KOPT-K1 (cell line): ENCODE data around the gene FGFBP1.

ENCODE experiments used
- H3K27ac ChIP-seq: fragments of 200-600 bp; sonication (generic); 2 replicates; pipeline ENCODE4 v1.5.1; 2016; ENCODE audit warnings: antibody characterized with exemption, mild to moderate bottlenecking, low read depth, low read length; ENCODE audit not compliant: poor library complexity, severe bottlenecking
- H3K36me3 ChIP-seq: fragments of 200-600 bp; sonication (generic); 2 replicates; pipeline ENCODE4 v1.5.1; 2017; ENCODE audit warnings: antibody characterized with exemption, mild to moderate bottlenecking, low read length, moderate library complexity; ENCODE audit not compliant: insufficient read depth
- H3K9me3 ChIP-seq: fragments of 200-600 bp; sonication (generic); 2 replicates; pipeline ENCODE4 v1.5.1; 2017; ENCODE audit warnings: antibody characterized with exemption, low read length, mild to moderate bottlenecking; ENCODE audit not compliant: insufficient read depth, poor library complexity, severe bottlenecking

FGFBP1 gene

GRCh38 chr4:15938640-15939039 is at the start of gene FGFBP1:
Gene FGFBP1, minus strand, starts transcription at chr4:15938740. Its CDS starts 2,108 bp downstream, at chr4:15936632.
- Histone ChIP-seq H3K36me3 (no peaks in the 10 kb centered on the region), H3K27ac (no peak within 1 kb of the TSS), H3K9me3 (no peaks in the 10 kb centered on the region)

- no peaks in the 10 kb centered on the region for H3K36me3 ChIP-seq
- H3K9me3 ChIP-seq, result no peaks in the 10 kb centered on the region
- H3K27ac ChIP-seq, result no peak overlapping the region
These were observed 49.7 kb upstream of the FGFBP1 start for GRCh38 chr4:15988222-15988621.

DNA sequence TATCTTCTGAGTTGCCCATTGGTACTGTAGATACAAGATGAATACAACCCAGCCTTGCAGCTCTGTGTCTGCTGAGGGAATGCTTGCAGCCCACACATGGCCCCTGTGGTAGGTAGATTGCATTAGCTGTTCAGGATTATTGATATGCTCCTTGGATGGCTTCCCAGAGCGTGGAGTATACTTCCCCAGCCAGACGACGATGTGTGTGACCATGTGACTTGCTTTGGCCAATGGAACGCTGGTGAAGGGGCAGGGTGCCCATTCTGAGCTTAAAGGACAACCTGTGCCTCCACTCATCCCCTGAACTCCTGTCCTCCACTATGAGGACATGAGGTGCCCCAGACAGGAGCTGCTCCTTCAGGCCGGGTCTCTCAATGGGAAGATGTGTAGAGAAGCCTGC is 48.4 kb upstream of the FGFBP1 start:
- H3K9me3 ChIP-seq, result no peaks in the 10 kb centered on the region
- H3K36me3 ChIP-seq, result no peaks in the 10 kb centered on the region
- H3K27ac ChIP-seq, result no peak overlapping the region

GRCh38 chr4:15983610-15984009 is 45.1 kb upstream of the FGFBP1 start:
- Histone ChIP-seq H3K36me3 (no peaks in the 10 kb centered on the region), H3K9me3 (no peaks in the 10 kb centered on the region), H3K27ac (no peak overlapping the region)

DNA sequence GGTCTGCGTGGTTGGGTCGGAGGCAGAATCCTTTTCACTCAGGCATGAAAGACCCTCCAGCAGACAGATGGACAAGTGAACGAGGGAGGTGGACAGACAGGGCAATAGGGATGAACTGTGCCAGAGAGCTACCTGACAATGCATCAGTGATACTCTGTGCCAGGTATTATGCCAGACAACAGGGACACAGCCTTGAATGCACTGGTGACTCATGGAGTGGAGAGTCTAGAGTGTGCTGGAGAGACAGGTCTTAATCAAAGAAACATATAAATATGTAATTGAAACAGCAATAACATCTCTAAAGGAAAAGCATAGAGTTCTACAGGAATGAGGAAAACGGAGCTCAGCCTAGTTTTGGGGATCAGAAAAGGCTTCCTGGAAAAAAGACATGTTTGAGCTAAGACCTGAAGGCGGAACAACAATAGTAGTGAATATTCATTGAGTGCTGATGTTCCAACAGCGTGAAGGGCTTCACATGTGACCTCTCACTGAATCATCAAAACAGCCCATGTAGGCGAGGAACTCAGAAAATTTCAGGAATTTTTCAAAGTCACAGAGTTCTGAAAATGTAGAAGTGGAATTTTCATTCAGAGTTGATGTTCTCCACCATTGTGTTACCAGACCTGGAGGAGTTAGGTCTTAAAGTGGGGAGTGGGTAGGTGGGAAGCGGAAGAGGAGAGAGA is 44.4 kb upstream of the FGFBP1 start:
- no peak overlapping the region for H3K27ac ChIP-seq
- no peaks in the 10 kb centered on the region for H3K36me3 ChIP-seq
- H3K9me3 ChIP-seq, result no peaks in the 10 kb centered on the region

DNA sequence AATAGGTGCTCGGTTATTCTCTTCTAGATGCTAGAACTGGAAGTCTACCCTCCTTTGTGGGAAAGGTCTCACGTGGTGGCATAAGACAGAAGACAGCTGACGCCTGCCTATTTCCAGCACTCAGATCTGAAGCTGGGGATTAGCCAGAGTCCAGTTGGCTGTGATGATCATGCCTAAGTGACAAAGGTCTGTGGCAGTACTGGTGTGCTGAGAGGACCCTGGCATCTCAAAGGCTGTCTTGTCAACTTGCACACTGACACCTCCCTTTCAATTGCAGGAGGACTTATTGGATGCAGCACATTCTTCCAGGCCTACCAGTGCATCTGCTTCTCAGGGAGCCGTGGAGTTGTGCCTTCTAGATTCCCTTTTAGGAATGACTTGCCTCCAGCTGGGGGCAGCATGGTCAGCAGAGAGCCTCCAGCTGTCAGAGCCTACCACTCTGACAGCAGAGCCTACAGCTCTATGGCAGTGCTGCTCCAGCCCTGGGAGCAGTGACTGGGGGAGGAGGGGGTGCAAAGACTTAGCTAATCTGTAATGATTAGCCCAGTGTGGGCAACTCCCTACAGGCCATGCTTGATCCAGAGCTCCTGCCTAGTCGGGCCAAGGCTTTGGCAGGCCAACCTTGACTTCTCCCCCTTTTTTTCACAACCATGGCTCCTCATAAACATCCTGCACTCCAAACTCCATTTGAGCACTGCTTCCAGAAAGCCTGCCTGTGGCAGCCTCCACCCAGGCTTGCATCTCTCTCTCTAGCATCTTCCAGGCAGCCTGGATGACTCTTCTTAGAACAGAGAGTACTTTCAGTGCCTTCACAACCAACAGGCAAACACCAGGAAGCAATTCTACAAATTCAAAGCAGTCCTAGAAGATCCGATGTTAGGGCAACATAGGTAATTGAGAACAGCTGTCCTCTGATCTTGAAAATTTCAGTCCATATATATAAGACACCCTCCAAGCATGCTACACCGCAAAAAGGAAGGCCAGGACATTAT is 38.2 kb upstream of the FGFBP1 start:
- Histone ChIP-seq H3K9me3 (no peaks in the 10 kb centered on the region), H3K36me3 (no peaks in the 10 kb centered on the region), H3K27ac (no peak overlapping the region)

- no peak overlapping the region for H3K27ac ChIP-seq
- no peaks in the 10 kb centered on the region for H3K36me3 ChIP-seq
- H3K9me3 ChIP-seq, result peaks cover 2% of the 10 kb centered on the region
These were observed 32.7 kb upstream of the FGFBP1 start for GRCh38 chr4:15971068-15971801.

DNA sequence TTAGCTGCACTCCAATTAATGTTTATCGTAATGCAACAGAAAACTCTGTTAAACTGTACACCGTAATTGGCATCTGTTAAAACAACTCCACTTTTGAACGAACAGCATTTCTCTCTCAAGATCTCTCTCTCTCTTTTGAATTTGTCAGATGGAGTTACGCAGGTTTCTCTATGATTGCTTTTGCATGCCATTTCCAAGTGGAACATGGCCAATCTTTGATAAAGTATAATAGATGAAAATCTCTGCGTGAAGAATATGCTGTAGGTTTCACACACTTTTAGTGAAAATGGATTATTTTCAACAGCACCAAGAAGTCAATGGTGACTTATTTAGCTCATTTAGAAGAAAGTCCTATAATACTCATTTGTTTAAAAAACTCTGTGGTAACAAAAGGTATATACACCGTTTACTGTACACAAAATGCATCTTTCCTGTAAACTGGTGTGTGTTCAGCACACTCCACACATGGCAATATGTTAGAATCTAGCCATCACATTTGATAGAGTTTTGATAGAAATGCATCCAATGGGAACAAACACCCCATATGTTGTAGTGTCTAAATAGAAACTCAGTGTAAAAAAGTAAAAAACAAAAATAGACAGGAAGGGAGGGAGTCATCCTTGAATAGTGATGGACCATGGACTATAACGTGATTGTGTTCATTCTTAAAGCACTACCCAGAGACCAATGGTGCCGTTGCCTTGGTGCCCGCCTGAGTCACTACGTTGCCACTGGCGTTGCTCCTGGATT is 30.2 kb upstream of the FGFBP1 start:
- H3K9me3 ChIP-seq, result peaks cover 6% of the 10 kb centered on the region
- H3K36me3 ChIP-seq, result no peaks in the 10 kb centered on the region
- no peak overlapping the region for H3K27ac ChIP-seq

DNA sequence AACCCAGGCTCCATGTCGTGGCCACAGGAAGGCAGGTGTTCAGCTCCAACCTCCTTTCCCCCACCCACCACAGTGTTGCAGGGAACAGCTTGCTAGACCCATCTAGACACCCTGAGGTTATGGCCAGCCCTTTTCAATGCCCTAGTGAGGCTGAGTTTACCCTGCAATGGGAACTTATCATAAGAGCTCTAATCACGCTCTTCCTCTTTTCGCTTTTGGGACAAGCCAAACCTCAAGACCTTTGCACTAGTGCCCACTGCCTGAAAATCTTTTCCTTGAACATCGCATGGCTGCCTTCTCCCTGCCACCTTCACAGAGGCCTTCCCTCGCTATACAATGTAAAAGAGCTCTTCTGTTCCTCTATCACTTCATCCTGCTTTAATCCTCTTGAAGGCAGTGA is 26.8 kb upstream of the FGFBP1 start:
- H3K27ac ChIP-seq, result no peak overlapping the region
- peaks cover 6% of the 10 kb centered on the region for H3K9me3 ChIP-seq
- no peaks in the 10 kb centered on the region for H3K36me3 ChIP-seq

- peaks cover 6% of the 10 kb centered on the region for H3K9me3 ChIP-seq
- H3K27ac ChIP-seq, result no peak overlapping the region
- H3K36me3 ChIP-seq, result no peaks in the 10 kb centered on the region
These were observed 25.6 kb upstream of the FGFBP1 start for GRCh38 chr4:15964159-15964558.

GRCh38 chr4:15963576-15963975 is 25.0 kb upstream of the FGFBP1 start:
- H3K27ac ChIP-seq, result no peak overlapping the region
- peaks cover 6% of the 10 kb centered on the region for H3K9me3 ChIP-seq
- no peaks in the 10 kb centered on the region for H3K36me3 ChIP-seq

DNA sequence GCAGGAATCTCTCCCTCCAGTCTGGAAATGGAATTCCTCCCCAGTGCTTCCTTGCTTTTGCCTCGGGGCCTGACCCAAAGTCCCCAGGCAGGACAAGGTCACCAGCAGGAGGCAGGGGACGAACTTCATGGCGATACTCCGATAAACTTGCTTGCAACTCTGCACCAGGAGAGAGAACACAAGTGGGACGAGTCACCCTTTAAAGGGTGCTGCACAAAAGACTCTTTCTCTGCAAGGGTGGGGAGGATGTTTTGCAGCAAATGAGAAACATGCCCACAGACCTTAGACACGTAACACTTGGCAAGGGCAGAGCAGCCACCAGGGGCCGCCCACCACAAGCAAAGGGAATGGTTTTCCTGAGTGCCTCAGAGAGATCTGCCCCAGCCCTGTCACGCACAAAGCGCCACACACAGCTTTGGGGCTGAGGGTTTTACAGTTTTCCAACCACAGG is 24.5 kb upstream of the FGFBP1 start, which contains the start of gene FGFBP2:
TSS of gene FGFBP2 (minus strand) at position 175 of the 451 bp plus-strand sequence. CDS start at position 129, 46 bp downstream.
- H3K36me3 ChIP-seq, result no peaks in the 10 kb centered on the region
- no peak within 1 kb of the TSS for H3K27ac ChIP-seq
- H3K9me3 ChIP-seq, result peaks cover 6% of the 10 kb centered on the region

- Histone ChIP-seq H3K9me3 (peaks cover 6% of the 10 kb centered on the region), H3K36me3 (no peaks in the 10 kb centered on the region), H3K27ac (no peak overlapping the region)
These were observed 23.4 kb upstream of the FGFBP1 start for GRCh38 chr4:15961781-15962510.

DNA sequence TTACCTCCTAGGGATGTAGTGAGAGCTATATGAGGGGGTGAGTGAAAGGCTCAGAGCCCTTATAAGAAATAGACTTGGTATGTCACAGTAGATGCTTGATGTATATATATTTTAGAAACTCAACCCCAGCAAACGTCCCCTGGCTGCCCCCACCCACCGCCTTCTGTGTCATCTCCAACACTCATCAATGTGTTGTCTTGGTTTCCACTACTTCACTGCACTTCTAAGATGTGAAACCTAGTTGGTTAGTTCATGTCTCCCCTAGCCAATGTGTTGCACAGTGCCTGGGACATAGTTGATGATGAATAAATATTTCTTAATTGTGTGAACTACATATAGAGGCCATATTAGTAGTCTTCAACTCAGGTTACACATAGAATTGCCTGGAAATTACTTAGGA is 20.0 kb upstream of the FGFBP1 start:
- H3K36me3 ChIP-seq, result no peaks in the 10 kb centered on the region
- no peaks in the 10 kb centered on the region for H3K9me3 ChIP-seq
- H3K27ac ChIP-seq, result no peak overlapping the region
